ENCODE data around the gene RTN4R. TPM values are rescaled to one million over a fixed set of nuclear protein-coding genes. Genes with fewer than 3 reads are reported as not detected.
A peak's percentile ranks its signal among the peaks of the same experiment; 100 is the strongest.

Gene RTN4R
- total RNA-seq, 1 experiment from 2014 or later, result 19.0 TPM

DNA sequence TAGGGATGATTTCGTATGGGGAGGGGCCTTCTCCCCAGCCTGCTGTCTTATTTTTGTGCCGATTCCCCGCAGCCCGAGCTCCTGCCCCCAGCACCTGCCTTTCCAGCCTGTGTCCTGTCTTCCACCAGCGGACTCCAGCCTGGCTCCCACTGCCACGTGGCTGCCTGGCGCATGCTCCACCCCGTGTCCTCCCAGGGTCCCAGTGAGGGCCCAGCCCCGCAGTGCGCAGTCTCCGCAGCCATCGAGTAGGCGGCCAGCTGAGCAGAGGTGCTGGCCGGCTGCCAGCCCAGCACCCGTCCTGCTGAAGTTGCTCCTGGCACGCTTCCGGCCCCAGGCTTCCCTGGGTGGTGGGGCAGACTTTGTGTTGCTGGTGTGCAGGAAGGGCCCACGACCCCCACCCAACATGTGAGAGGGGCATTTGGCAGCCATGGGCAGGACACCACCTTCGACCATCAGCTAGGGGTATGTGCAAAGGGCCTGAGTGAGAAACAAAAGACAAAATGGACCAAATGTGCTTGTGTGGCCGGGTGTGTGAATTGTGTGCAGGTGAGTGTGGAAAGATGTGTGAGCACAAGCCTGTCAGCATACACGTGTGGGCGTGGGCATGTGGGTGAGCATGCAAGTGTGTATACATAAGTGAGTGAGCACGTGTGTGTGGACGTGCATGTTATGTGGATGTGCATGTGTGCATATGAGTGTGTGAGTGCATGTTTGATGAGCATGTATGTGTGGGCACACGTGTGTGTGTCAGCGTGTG lies 55.9 kb downstream of the RTN4R start:
- Histone ChIP-seq H3K4me2 (ENCODE audit: low read length) (peak overlapping the region; percentile 100), H3K9me2 (ENCODE audit: insufficient read depth) (no peaks in the 10 kb centered on the region), H3K79me2 (ENCODE audit: insufficient read depth, low read length) (peaks cover 35% of the 10 kb centered on the region), H3K4me1 (ENCODE audit: control insufficient read depth in 1 of 2, insufficient read depth in 2 of 2, low read length in 2 of 2) (peaks cover 24 to 48% of the 10 kb centered on the region in 2 experiments), H3K9ac (ENCODE audit: low read length) (peak overlapping the region; percentile 96), H3K27ac (ENCODE audit: low read depth, low read length) (peak overlapping the region; percentile 86), H3K9me3 (ENCODE audit: control insufficient read depth in 1 of 2, insufficient read depth in 1 of 2, low read depth in 1 of 2, low read length in 2 of 2) (no peaks in the 10 kb centered on the region), H4K20me1 (ENCODE audit: insufficient read depth) (no peaks in the 10 kb centered on the region), H3K36me3 (ENCODE audit: control insufficient read depth in 1 of 2, insufficient read depth in 2 of 2, low read length in 2 of 2) (no peaks in the 10 kb centered on the region), H3K4me3 (replicated peaks in 1 of 2; ENCODE audit: low read depth in 1 of 2, low read length in 2 of 2) (peak overlapping the region; percentile 75 to 90), H2AFZ (ENCODE audit: low read depth, low read length, poor library complexity, severe bottlenecking) (no peak overlapping the region), H3K27me3 (ENCODE audit: insufficient read depth, low read length) (no peaks in the 10 kb centered on the region)
- ChIA-PET RAD21 (ENCODE audit: low non-redundant PET in 1 of 2, low total read pairs in 2 of 2, uncharacterized antibody in 2 of 2, unreplicated experiment in 2 of 2) (no interaction called here), POLR2A (interaction anchor here (1.2 kb wide), 1 partner anchor 11 kb away, joined by 4 read pairs; no protein-coding TSS in a partner anchor), CTCF (interaction anchor here (1.0 to 1.4 kb wide), 4 partner anchors 9 to 55 kb away, joined by 3 to 4 read pairs (median 4); no protein-coding TSS in a partner anchor)
- DNase-seq (ENCODE audit: low read depth, low spot score) (peak; percentile 56), ATAC-seq (peak; percentile 85)
- no TSS peak for BruUV-seq (replicated peaks)
- intact Hi-C loops (cut with micrococcal nuclease), result no loop called here
- TF ChIP-seq POLR2A (IDR thresholded peaks at IDR 0.05; ENCODE audit: borderline replicate concordance, extremely low read depth, insufficient read depth, insufficient read length) (peak; percentile 56), SIN3A (IDR thresholded peaks at IDR 0.05; ENCODE audit: low read depth) (no peak), TCF7L2 (IDR thresholded peaks at IDR 0.05; ENCODE audit: borderline replicate concordance, extremely low read depth, insufficient read depth, insufficient read length) (no peak), CBX3 (IDR thresholded peaks at IDR 0.05; ENCODE audit: low read depth) (no peak), EGR1 (IDR thresholded peaks at IDR 0.05; ENCODE audit: low read depth) (no peak), CEBPB (IDR thresholded peaks at IDR 0.05; ENCODE audit: low read depth) (no peak), JUND (IDR thresholded peaks at IDR 0.05) (no peak), EZH2 (IDR thresholded peaks at IDR 0.05) (no peak), ZFX (IDR thresholded peaks at IDR 0.05) (0 out of 2 replicates have a peak, but pooled peaks have one; percentile 58)
- TF ChIP-seq, protein P1, sequence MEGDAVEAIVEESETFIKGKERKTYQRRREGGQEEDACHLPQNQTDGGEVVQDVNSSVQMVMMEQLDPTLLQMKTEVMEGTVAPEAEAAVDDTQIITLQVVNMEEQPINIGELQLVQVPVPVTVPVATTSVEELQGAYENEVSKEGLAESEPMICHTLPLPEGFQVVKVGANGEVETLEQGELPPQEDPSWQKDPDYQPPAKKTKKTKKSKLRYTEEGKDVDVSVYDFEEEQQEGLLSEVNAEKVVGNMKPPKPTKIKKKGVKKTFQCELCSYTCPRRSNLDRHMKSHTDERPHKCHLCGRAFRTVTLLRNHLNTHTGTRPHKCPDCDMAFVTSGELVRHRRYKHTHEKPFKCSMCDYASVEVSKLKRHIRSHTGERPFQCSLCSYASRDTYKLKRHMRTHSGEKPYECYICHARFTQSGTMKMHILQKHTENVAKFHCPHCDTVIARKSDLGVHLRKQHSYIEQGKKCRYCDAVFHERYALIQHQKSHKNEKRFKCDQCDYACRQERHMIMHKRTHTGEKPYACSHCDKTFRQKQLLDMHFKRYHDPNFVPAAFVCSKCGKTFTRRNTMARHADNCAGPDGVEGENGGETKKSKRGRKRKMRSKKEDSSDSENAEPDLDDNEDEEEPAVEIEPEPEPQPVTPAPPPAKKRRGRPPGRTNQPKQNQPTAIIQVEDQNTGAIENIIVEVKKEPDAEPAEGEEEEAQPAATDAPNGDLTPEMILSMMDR (IDR thresholded peaks at IDR 0.05 in 2 of 3, conservative IDR thresholded peaks at IDR 0.05 in 1 of 3; ENCODE audit: borderline replicate concordance in 1 of 3, insufficient read depth in 1 of 3, low read depth in 2 of 3, low read length in 2 of 3), result no peak

All from HCT116 (cell line).